GM10847 (cell line): ENCODE results near the gene TRPV3.

ENCODE experiments used
- POLR2A ChIP-seq: IDR thresholded peaks from 2 replicates; pipeline ENCODE4 v1.6.1; 2011; ENCODE audit not compliant: insufficient read length; ENCODE audit errors: extremely low read depth

Gene TRPV3

DNA sequence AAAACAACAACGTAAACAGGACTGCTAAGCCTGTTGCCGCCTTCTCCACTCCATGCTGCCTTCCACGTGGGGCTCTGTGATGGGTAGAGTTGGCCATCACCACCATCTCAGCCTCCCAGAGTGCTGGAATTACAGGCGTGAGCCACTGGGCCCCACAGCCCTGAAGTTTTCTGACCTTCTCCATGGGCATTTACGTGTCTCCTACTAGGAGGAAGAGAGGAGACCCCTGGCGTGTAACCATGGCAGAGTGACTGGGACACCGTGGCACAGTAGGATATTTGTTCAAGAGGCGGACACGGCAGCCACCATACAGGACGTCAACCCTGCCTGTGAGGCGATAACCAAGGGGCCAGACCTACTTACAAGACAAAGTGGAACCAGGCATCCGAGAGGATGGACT lies 31.1 kb downstream of the TRPV3 start:
- TF ChIP-seq POLR2A: no peak

- TF ChIP-seq POLR2A: no peak
Measured at GRCh38 chr17:3524024-3524423, 33.6 kb downstream of the TRPV3 start.

DNA sequence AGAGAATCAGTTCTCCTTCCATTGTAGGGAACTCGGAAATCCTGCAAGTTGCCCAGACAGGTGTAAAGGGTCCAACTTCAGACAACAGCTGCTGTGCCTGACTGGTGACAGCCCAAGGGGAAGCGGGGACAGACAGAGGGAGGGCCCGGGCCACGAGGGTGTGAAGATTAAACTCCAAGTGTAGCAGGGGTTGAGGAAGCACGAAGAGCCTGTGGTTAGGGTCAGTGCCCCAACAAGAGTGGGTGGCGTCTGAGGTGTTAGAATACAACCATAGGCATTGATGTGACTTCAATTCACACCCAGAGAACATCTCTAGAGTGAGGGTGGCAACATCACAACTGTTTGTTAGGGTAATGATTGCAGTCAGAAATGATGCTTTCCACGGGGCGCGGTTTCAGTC lies 42.7 kb downstream of the TRPV3 start:
- TF ChIP-seq POLR2A: no peak

- no peak for TF ChIP-seq POLR2A
Measured at GRCh38 chr17:3513305-3514035, 44.1 kb downstream of the TRPV3 start.

GRCh38 chr17:3512505-3513171 lies 45.0 kb downstream of the TRPV3 start:
- TF ChIP-seq POLR2A: no peak

DNA sequence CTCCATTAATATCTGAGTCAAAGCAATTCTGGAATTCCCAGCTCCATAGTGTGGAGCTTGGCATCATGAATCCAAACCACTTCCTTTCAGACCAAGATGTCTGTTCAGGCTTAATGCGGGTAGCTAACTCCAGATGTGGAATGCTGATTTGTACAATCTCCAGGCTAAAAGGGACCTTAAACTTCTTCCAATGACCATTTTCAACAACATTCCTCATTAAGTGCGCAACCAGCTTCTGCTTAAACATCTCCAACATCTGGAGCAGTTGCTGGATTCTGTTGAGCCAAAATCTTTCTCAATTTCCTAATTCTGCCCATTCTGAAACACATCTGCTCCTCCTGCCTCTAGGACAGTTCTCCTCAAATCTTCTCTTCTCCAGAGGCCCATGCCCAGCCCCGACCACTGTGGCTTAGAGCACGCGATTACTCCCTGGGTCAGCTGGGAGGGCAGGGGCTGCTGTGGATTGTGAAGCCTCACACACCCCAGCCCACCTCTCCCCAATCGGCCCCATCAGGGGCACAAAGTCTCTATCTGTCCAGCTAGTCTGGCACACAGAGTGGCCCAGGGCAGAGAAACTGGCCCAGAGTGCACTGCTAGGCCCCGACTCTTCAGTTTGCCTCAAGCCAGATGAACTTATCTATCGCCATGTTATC lies 45.6 kb downstream of the TRPV3 start:
- no peak for TF ChIP-seq POLR2A

DNA sequence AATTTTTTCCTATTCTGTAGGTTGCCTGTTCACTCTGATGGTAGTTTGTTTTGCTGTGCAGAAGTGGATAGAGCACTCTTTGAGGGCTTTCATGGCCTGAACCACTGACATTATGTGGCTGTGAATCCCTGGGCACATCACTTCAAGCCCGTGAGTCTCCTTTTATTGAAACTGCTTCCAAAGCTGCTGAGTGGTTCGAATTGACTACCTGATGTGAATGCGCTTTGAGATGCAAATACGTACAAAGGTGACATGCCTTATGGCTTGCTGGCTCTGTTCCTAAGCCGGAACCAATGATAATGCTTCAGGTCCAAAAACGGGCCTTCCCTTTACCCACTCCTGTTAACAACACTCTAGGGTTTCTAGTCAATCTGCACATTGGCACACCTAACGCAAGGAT lies 47.5 kb downstream of the TRPV3 start:
- no peak for TF ChIP-seq POLR2A

- TF ChIP-seq POLR2A: no peak
Measured at GRCh38 chr17:3507869-3508268, 49.7 kb downstream of the TRPV3 start.

GRCh38 chr17:3507071-3507470 lies 50.5 kb downstream of the TRPV3 start:
- no peak for TF ChIP-seq POLR2A

- TF ChIP-seq POLR2A: no peak
Measured at GRCh38 chr17:3506054-3506453, 51.6 kb downstream of the TRPV3 start.

DNA sequence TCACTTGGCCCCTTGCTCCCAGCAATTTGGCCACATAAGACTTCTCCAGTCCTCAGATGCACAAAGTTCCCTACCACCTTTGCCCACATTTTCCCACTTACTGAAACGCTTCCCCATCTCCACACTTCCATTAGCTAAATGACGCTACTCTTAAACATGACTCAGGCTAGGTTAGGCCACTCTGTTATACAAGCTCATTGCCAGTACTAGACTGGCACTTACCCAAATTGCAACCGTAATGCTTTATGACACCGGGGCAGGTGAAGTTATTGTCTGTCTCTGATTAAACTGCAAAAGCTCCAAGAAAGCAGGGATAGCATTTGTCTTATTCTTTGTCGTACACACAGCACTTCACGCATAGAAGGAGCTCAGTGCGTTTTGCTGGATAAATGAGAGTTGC lies 52.6 kb downstream of the TRPV3 start:
- no peak for TF ChIP-seq POLR2A

- TF ChIP-seq POLR2A: no peak
Measured at GRCh38 chr17:3503285-3503684, 54.3 kb downstream of the TRPV3 start.

- no peak for TF ChIP-seq POLR2A
Measured at GRCh38 chr17:3502466-3502865, 55.1 kb downstream of the TRPV3 start.

- no peak for TF ChIP-seq POLR2A
Measured at GRCh38 chr17:3501344-3501743, 56.3 kb downstream of the TRPV3 start.

- no peak for TF ChIP-seq POLR2A
Measured at GRCh38 chr17:3497101-3497500, 60.5 kb downstream of the TRPV3 start.

DNA sequence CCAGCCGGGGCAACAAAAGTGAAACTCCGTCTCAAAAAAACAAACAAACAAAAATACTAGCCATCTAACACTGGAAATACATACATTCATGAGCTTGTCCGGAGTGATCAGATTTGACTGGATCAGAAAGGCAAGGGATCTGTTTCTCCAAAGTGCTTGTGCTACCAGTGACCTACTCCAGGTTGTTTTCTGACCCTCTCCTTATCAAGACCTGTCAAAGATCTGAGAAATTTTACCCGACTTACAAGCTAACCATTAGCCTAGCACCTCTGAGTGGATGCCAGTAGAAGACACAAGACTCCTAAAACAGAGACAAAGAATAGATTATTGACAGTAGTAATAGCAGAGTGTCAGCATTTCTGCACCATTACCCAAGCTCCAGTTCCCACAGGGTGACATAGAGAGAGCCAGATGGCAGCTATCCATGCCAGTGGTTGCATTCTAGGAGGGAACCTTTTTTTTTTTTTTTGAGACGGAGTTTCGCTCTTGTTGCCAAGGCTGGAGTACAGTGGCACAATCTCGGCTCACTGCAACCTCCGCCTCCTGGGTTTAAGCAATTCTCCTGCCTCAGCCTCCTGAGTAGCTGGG lies 72.0 kb downstream of the TRPV3 start:
- TF ChIP-seq POLR2A: no peak
